B cell (primary cell): Measurements from ENCODE around the gene ESRRA. TPM values are rescaled to one million over a fixed set of nuclear protein-coding genes. Genes with fewer than 3 reads are reported as not detected.

Experiments
- ATAC-seq: fragments of 200-7000 bp; cut with Tn5 transposase; one replicate; pipeline ENCODE4 v1.10.0; 2021; ENCODE audit warnings: low read depth, mild to moderate bottlenecking, moderate number of reproducible peaks, moderate library complexity
- CTCF ChIA-PET: fragments of 350-600 bp; sonication (Branson Sonifier 250); formaldehyde crosslinking; loops from one replicate; lab custom pipeline; 2021; ENCODE audit warnings: antibody characterized with exemption, inconsistent platforms; lab: Charles Lee
- POLR2A ChIA-PET: fragments of 350-600 bp; sonication (Branson Sonifier 250); formaldehyde crosslinking; loops from one replicate; lab custom pipeline; 2021; ENCODE audit warnings: antibody characterized with exemption; lab: Charles Lee
- DNase-seq: peaks from one replicate; pipeline ENCODE4 v3.0.0; 2013
- H2AFZ ChIP-seq: 2 replicates; pipeline ENCODE4 v1.6.1; 2012; ENCODE audit warnings: mild to moderate bottlenecking, low read depth, low read length; ENCODE audit not compliant: insufficient read depth, poor library complexity, severe bottlenecking
- H3K27ac ChIP-seq, 2 donors: 1 replicate in 1 of 2; 2 replicates in 1 of 2; pipeline ENCODE4 v1.5.1; 2012 to 2013; ENCODE audit warnings: low read length in 2 of 2, mild to moderate bottlenecking in 2 of 2, moderate library complexity in 1 of 2
- H3K27me3 ChIP-seq, 4 experiments: fragments of 200-600 bp in 1 of 4; sonication (generic) in 1 of 4; replicated peaks in 1 of 4; 1 replicate in 2 of 4; 2 replicates in 2 of 4; pipeline versions ENCODE4 v1.6.1 to v1.7.0; 2013 to 2016; ENCODE audit warnings: low read length in 3 of 4, mild to moderate bottlenecking in 2 of 4, mixed read lengths in 1 of 4, moderate library complexity in 1 of 4; ENCODE audit not compliant: insufficient read depth in 4 of 4, control insufficient read depth in 3 of 4; ENCODE audit errors: control extremely low read depth in 1 of 4
- H3K36me3 ChIP-seq, 2 experiments: replicated peaks in 1 of 2; 1 replicate in 1 of 2; 2 replicates in 1 of 2; pipeline versions ENCODE4 v1.6.1 to v1.7.1; 2013; ENCODE audit warnings: low read length in 1 of 2; ENCODE audit not compliant: insufficient read depth in 2 of 2, control insufficient read depth in 1 of 2; ENCODE audit errors: control extremely low read depth in 1 of 2, extremely low read depth in 1 of 2
- H3K4me1 ChIP-seq, 2 donors: fragments of 200-600 bp in 1 of 2; sonication (generic) in 1 of 2; 1 replicate in 1 of 2; 2 replicates in 1 of 2; pipeline versions ENCODE4 v1.5.1 to v1.6.1; 2013 to 2017; ENCODE audit warnings: low read length in 2 of 2; ENCODE audit not compliant: control insufficient read depth in 2 of 2, insufficient read depth in 2 of 2
- H3K4me2 ChIP-seq: replicated peaks from 2 replicates; pipeline ENCODE3; 2012; ENCODE audit warnings: mild to moderate bottlenecking, low read depth, low read length; ENCODE audit not compliant: poor library complexity, severe bottlenecking
- H3K4me3 ChIP-seq, 5 experiments: fragments of 200-600 bp in 1 of 5; sonication (generic) in 1 of 5; 1 replicate in 3 of 5; 2 replicates in 2 of 5; pipeline versions ENCODE4 v1.5.1 to v1.7.0; 2011 to 2016; ENCODE audit warnings: low read length in 4 of 5, mild to moderate bottlenecking in 4 of 5, low read depth in 2 of 5, control low read depth in 1 of 5, moderate library complexity in 1 of 5; ENCODE audit not compliant: insufficient read depth in 1 of 5; ENCODE audit errors: control extremely low read depth in 1 of 5, extremely low read depth in 1 of 5
- H3K79me2 ChIP-seq: fragments of 200-600 bp; sonication (generic); one replicate; pipeline ENCODE4 v1.6.0; 2016; ENCODE audit warnings: low read length; ENCODE audit not compliant: control insufficient read depth, insufficient read depth
- H3K9ac ChIP-seq: fragments of 200-600 bp; sonication (generic); 2 replicates; pipeline ENCODE4 v1.6.1; 2017; ENCODE audit warnings: mild to moderate bottlenecking, low read length, moderate library complexity
- H3K9me3 ChIP-seq, 3 donors: one replicate each; pipeline versions ENCODE4 v1.6.1 to v1.7.1; 2013; ENCODE audit warnings: low read length in 2 of 3; ENCODE audit not compliant: control insufficient read depth in 2 of 3, insufficient read depth in 1 of 3; ENCODE audit errors: control extremely low read depth in 1 of 3
- H4K20me1 ChIP-seq: 2 replicates; pipeline ENCODE4 v1.6.0; 2012; ENCODE audit warnings: mild to moderate bottlenecking, low read length; ENCODE audit not compliant: insufficient read depth, control insufficient read depth, poor library complexity, severe bottlenecking
- H3K27ac Mint-ChIP-seq: one replicate; pipeline ENCODE4 v1.8.0; 2021; ENCODE audit warnings: mixed read lengths
- H3K27me3 Mint-ChIP-seq: one replicate; pipeline ENCODE4 v1.8.0; 2021; ENCODE audit warnings: mixed read lengths
- H3K4me1 Mint-ChIP-seq: one replicate; pipeline ENCODE4 v1.8.0; 2021; ENCODE audit warnings: mixed read lengths
- H3K4me3 Mint-ChIP-seq: one replicate; pipeline ENCODE4 v1.8.0; 2021; ENCODE audit warnings: mixed read lengths
- H3K9me3 Mint-ChIP-seq: one replicate; pipeline ENCODE4 v1.8.0; 2022; ENCODE audit warnings: mixed read lengths; ENCODE audit not compliant: insufficient read depth
- EZH2 ChIP-seq: IDR thresholded peaks from 2 replicates; pipeline ENCODE4 v1.6.1; 2012; ENCODE audit warnings: borderline replicate concordance, low read depth, mild to moderate bottlenecking, moderate library complexity, low read length; ENCODE audit not compliant: insufficient read depth, poor library complexity, severe bottlenecking
- WGBS: methylation state at CpG from one replicate; pipeline ENCODE4 v1.1.5; 2013; ENCODE audit warnings: missing lambda C conversion rate; ENCODE audit not compliant: insufficient coverage; 5-methylcytosine and 5-hydroxymethylcytosine counted together
- intact Hi-C: fragments of 100-400 bp; cut with micrococcal nuclease; formaldehyde crosslinking; loops from one replicate; pipeline ENCODE4 v1.10.0; 2022
- polyA plus RNA-seq: library from polyadenylated mRNA; depleted of rRNA; stranded (reverse); fragments of >200 nt; gene quantifications from 2 replicates; pipeline ENCODE4 v1.2.3, GENCODE V29; 2012
- total RNA-seq, 2 donors: library from RNA; stranded (reverse); fragments of 120-200 nt in 1 of 2; gene quantifications; 1 replicate in 1 of 2; 2 replicates in 1 of 2; pipeline versions ENCODE4 v1.2.3 to v1.2.4, GENCODE V29; 2013 to 2022
- TF ChIP-seq, protein P1 (sequence below): fragments of 200-600 bp; IDR thresholded peaks from one replicate; pipeline ENCODE4 v1.8.0; 2022; ENCODE audit warnings: antibody characterized with exemption, mild to moderate bottlenecking

The ESRRA gene
- total and polyA plus RNA-seq, 2 donors (not counting 1 experiment from before 2014, with no cell fraction given) = 16.3 to 39.6 TPM

DNA sequence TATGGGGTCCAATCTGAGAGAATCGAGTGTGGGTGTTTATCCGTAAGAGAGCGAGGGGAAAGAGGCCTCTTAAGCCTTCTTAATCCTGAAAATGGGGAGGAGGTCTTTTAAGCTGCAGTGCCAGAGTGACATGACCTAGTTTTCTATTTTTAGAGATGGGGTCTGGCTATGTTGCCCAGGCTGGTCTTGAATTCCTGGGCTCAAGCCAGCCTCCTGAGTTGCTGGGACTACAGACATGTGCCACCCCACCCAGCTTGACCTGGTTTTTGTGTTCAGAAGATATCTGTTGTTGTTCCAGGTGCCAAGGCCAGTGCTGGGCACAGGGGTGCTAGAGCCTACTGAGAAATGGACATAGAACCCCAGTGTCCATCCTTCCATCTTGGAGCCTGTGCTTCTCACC, 22.2 kb upstream of the ESRRA start:
- no peak overlapping the region for H3K27ac ChIP-seq
- Mint-ChIP-seq H3K4me1 (peaks cover 20% of the 10 kb centered on the region), H3K27ac (no peak overlapping the region), H3K4me3 (peak overlapping the region; percentile 90), H3K9me3 (no peaks in the 10 kb centered on the region), H3K27me3 (no peaks in the 10 kb centered on the region)
- H3K4me2 ChIP-seq = no peak overlapping the region
- peaks cover 10% of the 10 kb centered on the region for H4K20me1 ChIP-seq
- CTCF ChIA-PET = interaction anchor here (1.0 to 4.6 kb wide), 5 partner anchors 12 to 87 kb away, joined by 3 to 33 read pairs (median 14); partner anchors contain the start of gene CATSPERZ
- TF ChIP-seq, protein P1, sequence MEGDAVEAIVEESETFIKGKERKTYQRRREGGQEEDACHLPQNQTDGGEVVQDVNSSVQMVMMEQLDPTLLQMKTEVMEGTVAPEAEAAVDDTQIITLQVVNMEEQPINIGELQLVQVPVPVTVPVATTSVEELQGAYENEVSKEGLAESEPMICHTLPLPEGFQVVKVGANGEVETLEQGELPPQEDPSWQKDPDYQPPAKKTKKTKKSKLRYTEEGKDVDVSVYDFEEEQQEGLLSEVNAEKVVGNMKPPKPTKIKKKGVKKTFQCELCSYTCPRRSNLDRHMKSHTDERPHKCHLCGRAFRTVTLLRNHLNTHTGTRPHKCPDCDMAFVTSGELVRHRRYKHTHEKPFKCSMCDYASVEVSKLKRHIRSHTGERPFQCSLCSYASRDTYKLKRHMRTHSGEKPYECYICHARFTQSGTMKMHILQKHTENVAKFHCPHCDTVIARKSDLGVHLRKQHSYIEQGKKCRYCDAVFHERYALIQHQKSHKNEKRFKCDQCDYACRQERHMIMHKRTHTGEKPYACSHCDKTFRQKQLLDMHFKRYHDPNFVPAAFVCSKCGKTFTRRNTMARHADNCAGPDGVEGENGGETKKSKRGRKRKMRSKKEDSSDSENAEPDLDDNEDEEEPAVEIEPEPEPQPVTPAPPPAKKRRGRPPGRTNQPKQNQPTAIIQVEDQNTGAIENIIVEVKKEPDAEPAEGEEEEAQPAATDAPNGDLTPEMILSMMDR = no peak
- TF ChIP-seq EZH2 = no peak
- no CpG with 5 or more reads among the region's 3 CpGs for WGBS
- no peak for DNase-seq
- peaks cover 34% of the 10 kb centered on the region for H3K79me2 ChIP-seq
- H3K27me3 ChIP-seq = no peaks in the 10 kb centered on the region
- no peak overlapping the region for H2AFZ ChIP-seq
- H3K9me3 ChIP-seq = no peaks in the 10 kb centered on the region
- no peak overlapping the region for H3K9ac ChIP-seq
- peaks cover 13 to 18% of the 10 kb centered on the region in 2 donors for H3K4me1 ChIP-seq
- intact Hi-C loops = no loop called here
- ATAC-seq = no peak
- no peak overlapping the region for H3K4me3 ChIP-seq
- POLR2A ChIA-PET = interaction anchor here (5.7 kb wide), 1 partner anchor 13 kb away, joined by 67 read pairs; no protein-coding TSS in a partner anchor
- peaks cover 0 to 13% of the 10 kb centered on the region in 2 experiments for H3K36me3 ChIP-seq
